Eye (tissue), 1 donor: Measurements from ENCODE around the gene TIMM44.

Experiments
- DNase-seq: peaks from one replicate; pipeline ENCODE4 v3.0.0-alpha.2; 2015

Gene TIMM44

GRCh38 chr19:7943444-7944176, at the start of gene TIMM44:
TSS of gene TIMM44 (minus strand) at chr19:7943666. CDS start at chr19:7943651, 15 bp downstream.
- DNase-seq: peak; percentile 100

- DNase-seq: no peak
Observed at GRCh38 chr19:7992575-7992974, 49.1 kb upstream of the TIMM44 start.

GRCh38 chr19:7989071-7989575, 45.7 kb upstream of the TIMM44 start:
- no peak for DNase-seq

- no peak for DNase-seq
Observed at GRCh38 chr19:7988307-7988706, 44.8 kb upstream of the TIMM44 start.

GRCh38 chr19:7987114-7987768, 43.8 kb upstream of the TIMM44 start:
- DNase-seq: no peak

- DNase-seq: peak; percentile 45
Observed at GRCh38 chr19:7986321-7987113, 43.1 kb upstream of the TIMM44 start.

GRCh38 chr19:7985481-7985911, 42.0 kb upstream of the TIMM44 start:
- DNase-seq: no peak

GRCh38 chr19:7983995-7984837, 40.8 kb upstream of the TIMM44 start:
- no peak for DNase-seq

GRCh38 chr19:7983286-7983950, 40.0 kb upstream of the TIMM44 start:
- DNase-seq: no peak

- DNase-seq: no peak
Observed at GRCh38 chr19:7982651-7983099, 39.2 kb upstream of the TIMM44 start.

- no peak for DNase-seq
Observed at GRCh38 chr19:7982103-7982502, 38.6 kb upstream of the TIMM44 start.

- no peak for DNase-seq
Observed at GRCh38 chr19:7981661-7982060, 38.2 kb upstream of the TIMM44 start.

GRCh38 chr19:7981199-7981598, 37.7 kb upstream of the TIMM44 start:
- DNase-seq: no peak

GRCh38 chr19:7980635-7981121, 37.2 kb upstream of the TIMM44 start:
- no peak for DNase-seq

- DNase-seq: no peak
Observed at GRCh38 chr19:7980168-7980567, 36.7 kb upstream of the TIMM44 start.

GRCh38 chr19:7979559-7979958, 36.1 kb upstream of the TIMM44 start:
- no peak for DNase-seq

GRCh38 chr19:7979011-7979410, 35.5 kb upstream of the TIMM44 start:
- DNase-seq: no peak

- no peak for DNase-seq
Observed at GRCh38 chr19:7978179-7978825, 34.8 kb upstream of the TIMM44 start.

- no peak for DNase-seq
Observed at GRCh38 chr19:7977723-7978040, 34.2 kb upstream of the TIMM44 start.

GRCh38 chr19:7977021-7977722, 33.7 kb upstream of the TIMM44 start:
- DNase-seq: no peak

- DNase-seq: no peak
Observed at GRCh38 chr19:7976461-7976860, 33.0 kb upstream of the TIMM44 start.
